AG04450 (cell line): Measurements from ENCODE around the gene CCR5AS.
"Not testable (repeated sequence)": the region's sequence is repeated elsewhere in the genome, so short reads cannot be mapped to it uniquely, and the experiment has no call there.

Source experiments
- CTCF ChIA-PET: fragments of 300-600, 350-600 bp; formaldehyde crosslinking; extraction: SDS; loops from one replicate; lab custom pipeline; 2022; ENCODE audit warnings: antibody characterized with exemption, inconsistent platforms; lab: Charles Lee
- POLR2A ChIA-PET: fragments of 350-600 bp; formaldehyde crosslinking; extraction: SDS; loops from one replicate; lab custom pipeline; 2021; ENCODE audit warnings: antibody characterized with exemption, inconsistent platforms; lab: Yijun Ruan, JAX
- DNase-seq: peaks from one replicate; pipeline ENCODE4 v3.0.0-alpha.2; 2011; ENCODE audit warnings: low read depth, low spot score
- H3K27ac ChIP-seq: one replicate; pipeline ENCODE4 v1.5.1; 2012; ENCODE audit warnings: low read depth, low read length, control low read depth
- H3K27me3 ChIP-seq: one replicate; pipeline ENCODE4 v1.6.0; 2012; ENCODE audit warnings: low read length; ENCODE audit not compliant: control insufficient read depth, insufficient read depth
- H3K4me3 ChIP-seq: 2 replicates; pipeline ENCODE4 v1.5.1; 2011; ENCODE audit warnings: mild to moderate bottlenecking, low read depth, low read length, control low read depth
- H3K9me3 ChIP-seq: 2 replicates; pipeline ENCODE4 v1.5.1; 2012; ENCODE audit warnings: low read length; ENCODE audit not compliant: control insufficient read depth, insufficient read depth
- TF ChIP-seq, protein P1 (sequence below): IDR thresholded peaks from 2 replicates; pipeline ENCODE4 v1.5.1; 2011; ENCODE audit warnings: low read depth, low read length, control low read depth, inconsistent platforms

CCR5AS gene

GRCh38 chr3:46395210-46395661 is 11.6 kb downstream of the CCR5AS start:
- Histone ChIP-seq H3K9me3 (no peaks in the 10 kb centered on the region), H3K27ac (no peak overlapping the region), H3K4me3 (no peak overlapping the region), H3K27me3 (peaks cover 9% of the 10 kb centered on the region)
- TF ChIP-seq, protein P1, sequence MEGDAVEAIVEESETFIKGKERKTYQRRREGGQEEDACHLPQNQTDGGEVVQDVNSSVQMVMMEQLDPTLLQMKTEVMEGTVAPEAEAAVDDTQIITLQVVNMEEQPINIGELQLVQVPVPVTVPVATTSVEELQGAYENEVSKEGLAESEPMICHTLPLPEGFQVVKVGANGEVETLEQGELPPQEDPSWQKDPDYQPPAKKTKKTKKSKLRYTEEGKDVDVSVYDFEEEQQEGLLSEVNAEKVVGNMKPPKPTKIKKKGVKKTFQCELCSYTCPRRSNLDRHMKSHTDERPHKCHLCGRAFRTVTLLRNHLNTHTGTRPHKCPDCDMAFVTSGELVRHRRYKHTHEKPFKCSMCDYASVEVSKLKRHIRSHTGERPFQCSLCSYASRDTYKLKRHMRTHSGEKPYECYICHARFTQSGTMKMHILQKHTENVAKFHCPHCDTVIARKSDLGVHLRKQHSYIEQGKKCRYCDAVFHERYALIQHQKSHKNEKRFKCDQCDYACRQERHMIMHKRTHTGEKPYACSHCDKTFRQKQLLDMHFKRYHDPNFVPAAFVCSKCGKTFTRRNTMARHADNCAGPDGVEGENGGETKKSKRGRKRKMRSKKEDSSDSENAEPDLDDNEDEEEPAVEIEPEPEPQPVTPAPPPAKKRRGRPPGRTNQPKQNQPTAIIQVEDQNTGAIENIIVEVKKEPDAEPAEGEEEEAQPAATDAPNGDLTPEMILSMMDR, result no peak
- ChIA-PET CTCF (no interaction called here), POLR2A (no interaction called here)
- DNase-seq, result no peak

GRCh38 chr3:46393554-46394434 is 13.1 kb downstream of the CCR5AS start:
- H3K27ac ChIP-seq, result no peak overlapping the region
- no peaks in the 10 kb centered on the region for H3K9me3 ChIP-seq
- H3K4me3 ChIP-seq, result no peak overlapping the region
- ChIA-PET POLR2A (no interaction called here), CTCF (interaction anchor here (1.2 kb wide), 1 partner anchor 53 kb away, joined by 3 read pairs; no protein-coding TSS in a partner anchor)
- peaks cover 13% of the 10 kb centered on the region for H3K27me3 ChIP-seq
- no peak for DNase-seq
- TF ChIP-seq, protein P1, result no peak

DNA sequence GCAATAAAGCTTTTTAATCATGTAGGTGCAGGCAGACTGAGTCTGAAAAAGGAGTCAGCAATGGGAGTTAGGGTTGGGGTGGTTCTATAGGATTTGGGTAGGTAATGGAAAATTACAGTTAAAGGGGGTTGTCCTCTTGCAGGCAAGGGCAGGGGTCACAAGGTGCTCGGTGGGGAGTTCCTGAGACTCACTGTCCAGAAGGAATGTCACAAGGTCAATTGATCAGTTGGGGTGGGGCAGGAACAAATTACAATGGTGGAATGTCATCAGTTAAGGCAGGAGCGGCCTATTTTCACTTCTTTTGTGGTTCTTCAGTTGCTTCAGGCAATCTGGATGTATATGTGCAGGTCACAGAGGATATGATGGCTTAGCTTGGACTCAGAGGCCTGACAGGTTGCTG is 13.9 kb downstream of the CCR5AS start:
- no peak for DNase-seq
- H3K4me3 ChIP-seq, result no peak overlapping the region
- no peaks in the 10 kb centered on the region for H3K9me3 ChIP-seq
- TF ChIP-seq, protein P1, result no peak
- POLR2A ChIA-PET, result no interaction called here
- CTCF ChIA-PET, result interaction anchor here (1.2 kb wide), 1 partner anchor 54 kb away, joined by 3 read pairs; no protein-coding TSS in a partner anchor
- peaks cover 13% of the 10 kb centered on the region for H3K27me3 ChIP-seq
- H3K27ac ChIP-seq, result no peak overlapping the region

DNA sequence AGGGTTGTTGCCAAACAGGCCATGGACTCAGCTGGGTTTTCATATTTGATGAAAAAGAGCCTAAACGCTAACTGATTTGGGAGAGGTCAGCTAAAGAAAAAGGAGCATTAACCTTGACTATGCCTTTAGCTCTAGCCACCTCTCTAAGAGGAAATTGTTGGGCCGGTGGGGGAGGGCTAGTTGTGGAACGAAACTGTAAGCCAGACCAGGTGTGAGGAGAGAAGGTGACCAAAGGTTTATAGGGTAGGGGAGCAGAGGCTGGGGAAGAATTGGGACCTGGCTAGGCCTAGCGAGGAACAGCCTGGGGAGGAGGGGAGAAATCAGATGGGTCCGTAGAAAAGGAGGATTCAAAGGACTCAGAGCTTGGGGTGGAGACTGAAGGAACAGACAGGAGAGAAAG is 15.3 kb downstream of the CCR5AS start:
- H3K27ac ChIP-seq, H3K9me3 ChIP-seq, CTCF ChIA-PET, DNase-seq, POLR2A ChIA-PET, H3K4me3 ChIP-seq, H3K27me3 ChIP-seq: not testable (repeated sequence)

- CTCF ChIA-PET, result no interaction called here
- DNase-seq, result no peak
- Histone ChIP-seq H3K9me3 (peaks cover 3% of the 10 kb centered on the region; the same call in 1 of the 2 replicates), H3K27me3 (peaks cover 14% of the 10 kb centered on the region), H3K4me3 (no peak overlapping the region), H3K27ac (no peak overlapping the region)
- TF ChIP-seq, protein P1, result no peak
- POLR2A ChIA-PET, result no interaction called here
Measured at GRCh38 chr3:46389306-46389705, 17.6 kb downstream of the CCR5AS start.

- peaks cover 18% of the 10 kb centered on the region for H3K27me3 ChIP-seq
- H3K27ac ChIP-seq, H3K9me3 ChIP-seq, DNase-seq, POLR2A ChIA-PET, H3K4me3 ChIP-seq, CTCF ChIA-PET: not testable (repeated sequence)
Measured at GRCh38 chr3:46388847-46389246, 18.0 kb downstream of the CCR5AS start.
